ENCODE results near the gene LDAF1. TPM values are rescaled to one million over a fixed set of nuclear protein-coding genes. Genes with fewer than 3 reads are reported as not detected.

LDAF1 gene
- total RNA-seq, 1 donor from 2014 or later, result 1.4 TPM

DNA sequence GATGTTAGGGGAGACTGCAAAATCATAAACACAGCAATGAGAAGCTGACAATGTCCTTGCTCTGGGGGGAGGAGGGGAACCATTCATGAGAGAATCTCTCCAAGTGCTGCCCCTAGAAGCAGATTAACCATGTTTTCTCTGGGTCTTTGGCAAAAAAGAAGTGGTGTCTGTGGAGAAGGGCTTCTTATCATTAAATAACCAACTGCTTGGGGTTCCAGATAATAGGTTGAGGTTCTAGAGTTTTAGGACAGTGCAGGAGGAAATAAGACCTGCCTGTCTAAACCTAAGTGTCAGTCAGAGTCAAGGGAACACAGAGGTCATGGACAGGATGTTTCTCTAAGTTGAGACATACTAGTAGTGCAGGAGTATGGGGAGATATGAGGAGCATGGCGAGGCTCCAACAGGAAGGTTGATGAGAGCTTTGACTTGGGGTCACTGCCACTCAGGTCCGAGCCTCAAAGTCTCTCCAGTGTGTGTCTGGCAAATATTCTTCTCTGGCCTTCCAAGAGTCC is 69.9 kb downstream of the LDAF1 start:
- ATAC-seq (no peak), DNase-seq (ENCODE audit: low spot score) (no peak)

Other genes with a start within 250 kb of the LDAF1 start
- gene DNAH3, start 7.8 kb upstream of the LDAF1 start, total RNA-seq, result not detected
- gene ZP2, start 52.9 kb downstream of the LDAF1 start, total RNA-seq, result not detected
- 13.8 TPM for gene ANKS4B, start 75.0 kb downstream of the LDAF1 start, total RNA-seq
- gene CRYM, start 119.6 kb downstream of the LDAF1 start, total RNA-seq, result 7.2 TPM